SK-N-MC (cell line): ENCODE measurements around the gene YPEL5.
A peak's percentile ranks its signal among the peaks of the same experiment; 100 is the strongest.
"Not testable (repeated sequence)": the region's sequence is repeated elsewhere in the genome, so short reads cannot be mapped to it uniquely, and the experiment has no call there.

Source experiments
- DNase-seq: peaks from one replicate; pipeline ENCODE4 v3.0.0-alpha.2; 2011; ENCODE audit warnings: low read depth, low spot score
- H3K27ac ChIP-seq: fragments of 200-600 bp; sonication (generic); 2 replicates; pipeline ENCODE4 v1.5.1; 2016; ENCODE audit warnings: mixed run types
- H3K36me3 ChIP-seq: fragments of 200-600 bp; sonication (generic); 2 replicates; pipeline ENCODE4 v1.6.1; 2017; ENCODE audit warnings: antibody characterized with exemption, low read length, mixed read lengths; ENCODE audit not compliant: insufficient read depth
- H3K4me3 ChIP-seq: fragments of 200-600 bp; sonication (generic); 2 replicates; pipeline ENCODE4 v1.5.1; 2016
- H3K9ac ChIP-seq: fragments of 200-600 bp; sonication (generic); 2 replicates; pipeline ENCODE4 v1.8.0; 2017; ENCODE audit warnings: mixed run types, mixed read lengths; ENCODE audit not compliant: insufficient read length
- H3K9me3 ChIP-seq: fragments of 200-600 bp; sonication (generic); 2 replicates; pipeline ENCODE4 v1.6.1; 2017; ENCODE audit warnings: low read depth, mild to moderate bottlenecking, antibody characterized with exemption, low read length, moderate library complexity, mixed read lengths
- EZH2 ChIP-seq: fragments of 200-600 bp; sonication (generic); IDR thresholded peaks from one replicate; pipeline ENCODE4 v1.6.1; 2017; ENCODE audit warnings: antibody characterized with exemption
- FOXP2 ChIP-seq: optimal IDR thresholded peaks from 2 replicates; pipeline ENCODE3; 2011; ENCODE audit warnings: mild to moderate bottlenecking, moderate library complexity; ENCODE audit not compliant: insufficient read depth; ENCODE audit errors: extremely low read length, control extremely low read depth
- POLR2AphosphoS5 ChIP-seq: IDR thresholded peaks from 2 replicates; pipeline ENCODE4 v1.6.1; 2012; ENCODE audit warnings: mild to moderate bottlenecking, low read depth, low read length, borderline replicate concordance

YPEL5 gene

GRCh38 chr2:30146337-30147195 lies at the start of gene YPEL5:
TSS of gene YPEL5 (plus strand) at chr2:30147007. CDS start at chr2:30156652, 9,645 bp downstream.
- TF ChIP-seq EZH2: no peak
- peak; percentile 87 for TF ChIP-seq POLR2AphosphoS5
- peak within 1 kb of the TSS; percentile 91 for H3K9ac ChIP-seq
- DNase-seq: peak; percentile 97
- H3K4me3 ChIP-seq: peak within 1 kb of the TSS; percentile 76
- peak within 1 kb of the TSS; percentile 84 for H3K27ac ChIP-seq
- no peaks in the 10 kb centered on the region for H3K9me3 ChIP-seq
- H3K36me3 ChIP-seq: peaks cover 36% of the 10 kb centered on the region

- no peak overlapping the region for H3K4me3 ChIP-seq
- H3K36me3 ChIP-seq: peaks cover 9% of the 10 kb centered on the region
- TF ChIP-seq FOXP2 (no peak), EZH2 (no peak), POLR2AphosphoS5 (no peak)
- no peaks in the 10 kb centered on the region for H3K9me3 ChIP-seq
- no peak for DNase-seq
- no peak overlapping the region for H3K27ac ChIP-seq
- no peak overlapping the region for H3K9ac ChIP-seq
These were observed 48.4 kb upstream of the YPEL5 start for GRCh38 chr2:30098266-30099005.

- not testable (repeated sequence) for DNase-seq, H3K9me3 ChIP-seq, H3K9ac ChIP-seq, H3K27ac ChIP-seq, H3K4me3 ChIP-seq
- H3K36me3 ChIP-seq: peaks cover 11% of the 10 kb centered on the region
These were observed 47.4 kb upstream of the YPEL5 start for GRCh38 chr2:30099366-30099765.

- DNase-seq, H3K27ac ChIP-seq: not testable (repeated sequence)
- peaks cover 11% of the 10 kb centered on the region for H3K36me3 ChIP-seq
These were observed 46.1 kb upstream of the YPEL5 start for GRCh38 chr2:30100691-30101090.

GRCh38 chr2:30104307-30104706 lies 42.5 kb upstream of the YPEL5 start:
- H3K9ac ChIP-seq: no peak overlapping the region
- peaks cover 11% of the 10 kb centered on the region for H3K36me3 ChIP-seq
- H3K27ac ChIP-seq: no peak overlapping the region
- no peak for DNase-seq
- TF ChIP-seq EZH2 (no peak), POLR2AphosphoS5 (no peak), FOXP2 (no peak)
- no peak overlapping the region for H3K4me3 ChIP-seq
- H3K9me3 ChIP-seq: no peaks in the 10 kb centered on the region

More at GRCh38 chr2:30100691-30101090, 46.1 kb upstream of the YPEL5 start:
- H3K9me3 ChIP-seq, H3K9ac ChIP-seq, H3K4me3 ChIP-seq: not testable (repeated sequence)

GRCh38 chr2:30105556-30105955 lies 41.3 kb upstream of the YPEL5 start:
- DNase-seq: no peak
- Histone ChIP-seq H3K4me3 (no peak overlapping the region), H3K36me3 (peaks cover 11% of the 10 kb centered on the region), H3K9ac (no peak overlapping the region), H3K9me3 (no peaks in the 10 kb centered on the region), H3K27ac (no peak overlapping the region)
- TF ChIP-seq POLR2AphosphoS5: no peak
- TF ChIP-seq EZH2: no peak

- Histone ChIP-seq H3K9ac (no peak overlapping the region), H3K9me3 (no peaks in the 10 kb centered on the region), H3K4me3 (no peak overlapping the region), H3K36me3 (peaks cover 7% of the 10 kb centered on the region), H3K27ac (no peak overlapping the region)
- TF ChIP-seq EZH2: no peak
- TF ChIP-seq POLR2AphosphoS5: no peak
- TF ChIP-seq FOXP2: no peak
- no peak for DNase-seq
These were observed 40.3 kb upstream of the YPEL5 start for GRCh38 chr2:30106543-30106942.

- peaks cover 4% of the 10 kb centered on the region; the same call in 1 of the 2 replicates for H3K36me3 ChIP-seq
- no peak for TF ChIP-seq FOXP2
- no peak for TF ChIP-seq EZH2
- no peak for TF ChIP-seq POLR2AphosphoS5
- H3K9me3 ChIP-seq: no peaks in the 10 kb centered on the region
- H3K27ac ChIP-seq: no peak overlapping the region
- H3K4me3 ChIP-seq: no peak overlapping the region
- DNase-seq: no peak
- no peak overlapping the region for H3K9ac ChIP-seq
These were observed 38.6 kb upstream of the YPEL5 start for GRCh38 chr2:30108192-30108591.

- H3K9ac ChIP-seq: no peak overlapping the region
- no peak overlapping the region for H3K4me3 ChIP-seq
- TF ChIP-seq FOXP2 (no peak), EZH2 (no peak), POLR2AphosphoS5 (no peak)
- H3K36me3 ChIP-seq: no peaks in the 10 kb centered on the region
- H3K9me3 ChIP-seq: no peaks in the 10 kb centered on the region
- no peak overlapping the region for H3K27ac ChIP-seq
- DNase-seq: no peak
These were observed 38.0 kb upstream of the YPEL5 start for GRCh38 chr2:30108851-30109250.
